WTC11 (cell line): Measurements from ENCODE around the gene OR4N2.
"Not testable (repeated sequence)": the region's sequence is repeated elsewhere in the genome, so short reads cannot be mapped to it uniquely, and the experiment has no call there.

Experiments
- CREM ChIP-seq: sonication (generic); formaldehyde crosslinking; IDR thresholded peaks from 2 replicates; pipeline ENCODE4 v1.8.1; 2022; ENCODE audit warnings: mild to moderate bottlenecking, missing genetic modification reagents, moderate library complexity
- KAT7 ChIP-seq: sonication (generic); formaldehyde crosslinking; IDR thresholded peaks from 2 replicates; pipeline ENCODE4 v1.8.1; 2023; ENCODE audit warnings: missing genetic modification reagents, mild to moderate bottlenecking, borderline replicate concordance
- NFATC4 ChIP-seq: fragments of 250-450 bp; sonication (Bioruptor Pico); IDR thresholded peaks from 2 replicates; pipeline ENCODE4 v1.9.0; 2021; ENCODE audit warnings: mild to moderate bottlenecking
- ZNF263 ChIP-seq: sonication (generic); formaldehyde crosslinking; IDR thresholded peaks from 2 replicates; pipeline ENCODE4 v1.8.1; 2022; ENCODE audit warnings: low read depth, mild to moderate bottlenecking, moderate library complexity, missing genetic modification reagents
- TF ChIP-seq, protein P1 (sequence below): sonication (generic); formaldehyde crosslinking; IDR thresholded peaks from 2 replicates; pipeline ENCODE4 v1.8.1; 2023; ENCODE audit warnings: mild to moderate bottlenecking, missing genetic modification reagents, moderate library complexity
- TF ChIP-seq, protein P2 (sequence below): fragments of 200-600 bp; IDR thresholded peaks from 2 replicates; pipeline ENCODE4 v1.8.0; 2022; ENCODE audit warnings: antibody characterized with exemption
- TF ChIP-seq, protein P3 (sequence below): sonication (generic); formaldehyde crosslinking; IDR thresholded peaks from 2 replicates; pipeline ENCODE4 v1.8.1; 2022; ENCODE audit warnings: mild to moderate bottlenecking, missing genetic modification reagents, moderate library complexity, borderline replicate concordance

DNA sequence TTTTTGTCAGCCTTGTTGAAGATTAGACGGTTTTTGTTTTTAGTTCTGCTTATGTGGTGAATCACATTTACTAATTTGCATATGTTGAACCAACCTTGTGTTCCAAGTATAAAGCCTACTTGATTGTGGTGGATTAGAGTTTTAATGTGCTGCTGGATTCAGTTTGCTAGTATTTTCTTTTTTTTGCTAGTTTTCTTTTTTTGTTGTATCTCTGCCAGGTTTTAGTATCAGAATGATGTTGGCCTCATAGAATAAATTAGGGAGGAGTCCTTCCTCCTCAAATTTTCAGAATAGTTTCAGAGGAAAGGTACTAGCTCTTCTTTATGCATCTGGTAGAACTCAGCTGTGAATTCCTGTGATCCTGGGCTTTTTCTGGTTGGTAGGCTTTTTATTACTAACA lies at the start of gene OR4N2:
- TF ChIP-seq, protein P1, sequence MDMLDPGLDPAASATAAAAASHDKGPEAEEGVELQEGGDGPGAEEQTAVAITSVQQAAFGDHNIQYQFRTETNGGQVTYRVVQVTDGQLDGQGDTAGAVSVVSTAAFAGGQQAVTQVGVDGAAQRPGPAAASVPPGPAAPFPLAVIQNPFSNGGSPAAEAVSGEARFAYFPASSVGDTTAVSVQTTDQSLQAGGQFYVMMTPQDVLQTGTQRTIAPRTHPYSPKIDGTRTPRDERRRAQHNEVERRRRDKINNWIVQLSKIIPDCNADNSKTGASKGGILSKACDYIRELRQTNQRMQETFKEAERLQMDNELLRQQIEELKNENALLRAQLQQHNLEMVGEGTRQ = not testable (repeated sequence)
- TF ChIP-seq, protein P2, sequence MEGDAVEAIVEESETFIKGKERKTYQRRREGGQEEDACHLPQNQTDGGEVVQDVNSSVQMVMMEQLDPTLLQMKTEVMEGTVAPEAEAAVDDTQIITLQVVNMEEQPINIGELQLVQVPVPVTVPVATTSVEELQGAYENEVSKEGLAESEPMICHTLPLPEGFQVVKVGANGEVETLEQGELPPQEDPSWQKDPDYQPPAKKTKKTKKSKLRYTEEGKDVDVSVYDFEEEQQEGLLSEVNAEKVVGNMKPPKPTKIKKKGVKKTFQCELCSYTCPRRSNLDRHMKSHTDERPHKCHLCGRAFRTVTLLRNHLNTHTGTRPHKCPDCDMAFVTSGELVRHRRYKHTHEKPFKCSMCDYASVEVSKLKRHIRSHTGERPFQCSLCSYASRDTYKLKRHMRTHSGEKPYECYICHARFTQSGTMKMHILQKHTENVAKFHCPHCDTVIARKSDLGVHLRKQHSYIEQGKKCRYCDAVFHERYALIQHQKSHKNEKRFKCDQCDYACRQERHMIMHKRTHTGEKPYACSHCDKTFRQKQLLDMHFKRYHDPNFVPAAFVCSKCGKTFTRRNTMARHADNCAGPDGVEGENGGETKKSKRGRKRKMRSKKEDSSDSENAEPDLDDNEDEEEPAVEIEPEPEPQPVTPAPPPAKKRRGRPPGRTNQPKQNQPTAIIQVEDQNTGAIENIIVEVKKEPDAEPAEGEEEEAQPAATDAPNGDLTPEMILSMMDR = not testable (repeated sequence)
- TF ChIP-seq ZNF263 (CRISPR knock-in tag); NFATC4; KAT7; CREM (CRISPR knock-in tag): not testable (repeated sequence)
- TF ChIP-seq, protein P3, sequence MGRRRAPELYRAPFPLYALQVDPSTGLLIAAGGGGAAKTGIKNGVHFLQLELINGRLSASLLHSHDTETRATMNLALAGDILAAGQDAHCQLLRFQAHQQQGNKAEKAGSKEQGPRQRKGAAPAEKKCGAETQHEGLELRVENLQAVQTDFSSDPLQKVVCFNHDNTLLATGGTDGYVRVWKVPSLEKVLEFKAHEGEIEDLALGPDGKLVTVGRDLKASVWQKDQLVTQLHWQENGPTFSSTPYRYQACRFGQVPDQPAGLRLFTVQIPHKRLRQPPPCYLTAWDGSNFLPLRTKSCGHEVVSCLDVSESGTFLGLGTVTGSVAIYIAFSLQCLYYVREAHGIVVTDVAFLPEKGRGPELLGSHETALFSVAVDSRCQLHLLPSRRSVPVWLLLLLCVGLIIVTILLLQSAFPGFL = not testable (repeated sequence)
